GM10266 (cell line): Measurements from ENCODE around the gene MID1.

Experiments
- DNase-seq: peaks from one replicate; pipeline ENCODE4 v3.0.0; 2012; ENCODE audit errors: extremely low spot score
- CTCF ChIP-seq: IDR thresholded peaks from 2 replicates; pipeline ENCODE4 v1.5.1; 2012; ENCODE audit warnings: mild to moderate bottlenecking, low read depth; ENCODE audit not compliant: control insufficient read depth, insufficient read depth; ENCODE audit errors: missing control alignments

Gene MID1

GRCh38 chrX:10477525-10477924 is 142.9 kb downstream of the MID1 start:
- no peak for DNase-seq
- no peak for TF ChIP-seq CTCF

- no peak for TF ChIP-seq CTCF
- no peak for DNase-seq
Measured at GRCh38 chrX:10474913-10475568, 145.3 kb downstream of the MID1 start.

- TF ChIP-seq CTCF, result no peak
- no peak for DNase-seq
Measured at GRCh38 chrX:10474510-10474909, 145.9 kb downstream of the MID1 start.

- no peak for TF ChIP-seq CTCF
- DNase-seq, result no peak
Measured at GRCh38 chrX:10471418-10471817, 149.0 kb downstream of the MID1 start.

- no peak for TF ChIP-seq CTCF
- DNase-seq, result no peak
Measured at GRCh38 chrX:10470009-10470408, 150.4 kb downstream of the MID1 start.

GRCh38 chrX:10467793-10468192 is 152.6 kb downstream of the MID1 start:
- DNase-seq, result no peak
- TF ChIP-seq CTCF, result no peak

- no peak for TF ChIP-seq CTCF
- DNase-seq, result no peak
Measured at GRCh38 chrX:10465254-10465653, 155.1 kb downstream of the MID1 start.
